ENCODE results near the gene ADCY7.

The ADCY7 gene

DNA sequence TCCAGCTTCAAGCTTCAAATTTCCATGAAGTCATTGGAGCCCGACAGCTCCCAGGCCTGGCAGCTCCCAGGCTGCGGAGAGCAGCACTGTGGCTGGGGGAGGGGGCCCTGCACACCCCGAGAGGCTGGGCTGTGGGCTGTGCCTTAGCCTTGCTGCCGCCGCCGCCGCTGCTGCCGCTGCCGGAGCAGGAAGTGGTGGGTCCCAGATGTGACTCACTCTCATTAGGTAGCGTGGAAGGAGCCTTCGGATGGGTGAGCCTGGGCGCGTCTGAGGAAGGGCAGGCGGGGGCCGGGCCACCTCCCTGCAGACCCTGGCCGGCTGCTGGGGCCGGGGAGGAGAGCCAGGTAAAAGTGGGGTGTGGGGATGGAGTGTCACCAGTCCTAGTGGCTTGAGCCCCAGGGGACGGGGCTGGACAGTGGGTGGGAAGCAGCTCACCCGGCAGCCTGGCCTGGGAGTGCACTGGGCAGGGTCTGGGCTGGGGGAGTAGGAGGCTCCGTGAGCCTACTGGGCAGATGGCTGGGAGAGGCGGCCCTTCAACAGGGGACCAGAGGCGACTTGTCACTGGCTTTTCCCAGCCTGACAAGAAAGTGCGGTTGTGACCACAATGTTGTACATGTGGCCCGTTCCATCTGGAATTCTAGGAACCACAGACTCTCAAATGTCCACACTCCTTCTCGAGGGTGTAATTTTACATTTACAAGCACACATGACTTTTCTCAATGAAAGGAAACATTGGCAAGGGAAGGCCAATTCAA lies at the start of gene ADCY7:
ADCY7 (plus strand) TSS at position 215 of the 755 bp plus-strand sequence. CDS start 21,629 bp downstream, outside the sequence.
- no peak within 1 kb of the TSS for H3K27ac ChIP-seq
- no peaks in the 10 kb centered on the region for H3K27me3 ChIP-seq (ENCODE audit: control insufficient read depth, insufficient read depth, low read length)
- H3K4me2 ChIP-seq (ENCODE audit: low read length) = no peak within 1 kb of the TSS
- H3K9me3 ChIP-seq (ENCODE audit: control insufficient read depth, low read length) = no peaks in the 10 kb centered on the region
- no peaks in the 10 kb centered on the region for H3K4me1 ChIP-seq
- no peaks in the 10 kb centered on the region for H3K36me3 ChIP-seq (ENCODE audit: control insufficient read depth, insufficient read depth, low read length)
- TF ChIP-seq, protein P1, sequence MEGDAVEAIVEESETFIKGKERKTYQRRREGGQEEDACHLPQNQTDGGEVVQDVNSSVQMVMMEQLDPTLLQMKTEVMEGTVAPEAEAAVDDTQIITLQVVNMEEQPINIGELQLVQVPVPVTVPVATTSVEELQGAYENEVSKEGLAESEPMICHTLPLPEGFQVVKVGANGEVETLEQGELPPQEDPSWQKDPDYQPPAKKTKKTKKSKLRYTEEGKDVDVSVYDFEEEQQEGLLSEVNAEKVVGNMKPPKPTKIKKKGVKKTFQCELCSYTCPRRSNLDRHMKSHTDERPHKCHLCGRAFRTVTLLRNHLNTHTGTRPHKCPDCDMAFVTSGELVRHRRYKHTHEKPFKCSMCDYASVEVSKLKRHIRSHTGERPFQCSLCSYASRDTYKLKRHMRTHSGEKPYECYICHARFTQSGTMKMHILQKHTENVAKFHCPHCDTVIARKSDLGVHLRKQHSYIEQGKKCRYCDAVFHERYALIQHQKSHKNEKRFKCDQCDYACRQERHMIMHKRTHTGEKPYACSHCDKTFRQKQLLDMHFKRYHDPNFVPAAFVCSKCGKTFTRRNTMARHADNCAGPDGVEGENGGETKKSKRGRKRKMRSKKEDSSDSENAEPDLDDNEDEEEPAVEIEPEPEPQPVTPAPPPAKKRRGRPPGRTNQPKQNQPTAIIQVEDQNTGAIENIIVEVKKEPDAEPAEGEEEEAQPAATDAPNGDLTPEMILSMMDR (IDR thresholded peaks at IDR 0.05) = no peak
- no peak within 1 kb of the TSS for H3K9ac ChIP-seq
- no peaks in the 10 kb centered on the region for H3K79me2 ChIP-seq
- H3K4me3 ChIP-seq (ENCODE audit: low read depth, low read length) = no peak within 1 kb of the TSS
- no peak within 1 kb of the TSS for H2AFZ ChIP-seq

DNA sequence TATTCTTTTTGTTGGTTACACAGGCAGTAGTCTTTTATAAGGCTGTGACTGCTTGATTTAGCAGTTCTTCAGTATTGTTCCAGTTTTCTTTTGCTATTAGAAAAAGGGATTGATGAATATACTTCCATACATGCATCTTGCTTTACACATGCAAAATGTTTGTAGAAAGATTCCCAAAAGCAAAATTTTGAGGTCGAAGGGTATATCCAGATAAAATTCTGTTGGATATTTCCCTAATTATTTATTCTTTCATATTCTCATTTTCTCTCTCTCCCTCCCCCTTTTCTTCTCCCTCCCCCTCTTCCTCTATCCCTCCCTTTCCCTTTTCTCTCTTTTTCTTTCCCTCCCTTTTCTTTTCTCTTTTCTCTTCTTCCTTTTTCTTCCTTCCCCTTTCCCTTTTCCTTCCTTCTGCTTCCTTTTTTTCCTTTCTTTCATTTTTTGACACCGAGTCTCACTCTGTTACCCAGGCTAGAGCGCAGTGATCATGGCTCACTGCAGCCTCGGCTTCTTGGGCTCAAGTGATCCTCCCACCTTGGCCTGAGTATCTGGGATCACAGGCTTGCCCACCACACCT lies 46.9 kb upstream of the ADCY7 start:
- peaks cover 4% of the 10 kb centered on the region for H3K4me1 ChIP-seq
- H3K79me2 ChIP-seq = peaks cover 2% of the 10 kb centered on the region
- H3K9ac ChIP-seq = no peak overlapping the region
- no peak overlapping the region for H2AFZ ChIP-seq
- H3K9me3 ChIP-seq (ENCODE audit: control insufficient read depth, low read length) = no peaks in the 10 kb centered on the region
- H3K27ac ChIP-seq = no peak overlapping the region
- H3K4me3 ChIP-seq (ENCODE audit: low read depth, low read length) = no peak overlapping the region
- no peak overlapping the region for H3K4me2 ChIP-seq (ENCODE audit: low read length)
- no peaks in the 10 kb centered on the region for H3K27me3 ChIP-seq (ENCODE audit: control insufficient read depth, insufficient read depth, low read length)
- no peaks in the 10 kb centered on the region for H3K36me3 ChIP-seq (ENCODE audit: control insufficient read depth, insufficient read depth, low read length)
- TF ChIP-seq, protein P1 (IDR thresholded peaks at IDR 0.05) = no peak

DNA sequence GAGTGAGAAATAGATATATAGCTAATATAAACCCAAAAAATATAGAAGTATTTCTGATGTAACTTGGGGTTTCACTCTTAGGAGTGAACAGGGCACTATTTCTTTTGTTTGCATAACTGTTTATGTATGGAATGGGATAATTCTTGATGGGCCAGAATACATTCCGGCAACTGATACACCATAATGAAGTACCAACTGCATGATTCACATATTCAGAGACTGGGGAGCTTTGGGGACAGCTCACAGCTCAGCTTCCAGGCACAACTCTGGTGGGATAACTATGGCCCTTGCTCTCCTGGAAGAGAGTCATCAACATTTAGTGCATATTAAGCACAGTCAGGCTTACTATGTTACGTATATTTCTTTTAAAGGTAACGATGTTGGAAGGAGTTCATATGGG lies 42.1 kb upstream of the ADCY7 start:
- H3K9me3 ChIP-seq (ENCODE audit: control insufficient read depth, low read length) = no peaks in the 10 kb centered on the region

DNA sequence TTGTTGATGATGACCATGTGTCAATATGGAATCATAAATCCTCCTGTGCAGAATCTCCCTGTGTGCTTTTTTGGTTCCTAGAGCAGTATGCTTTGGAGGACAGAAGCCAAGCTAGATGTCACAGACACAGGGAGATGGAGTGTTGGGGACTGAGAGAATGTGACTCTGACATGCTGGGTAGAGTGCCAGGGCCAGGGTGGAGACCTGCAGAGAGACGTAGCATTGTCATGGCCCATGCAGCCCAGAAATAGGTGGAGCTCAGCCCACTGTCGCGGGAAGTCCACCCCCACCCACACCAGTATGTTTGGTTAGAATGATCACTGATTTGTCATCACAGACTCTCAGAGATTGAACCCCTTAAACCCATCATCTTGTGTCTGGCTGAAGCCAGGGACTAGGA lies 39.2 kb upstream of the ADCY7 start:
- Histone ChIP-seq H3K4me1 (no peaks in the 10 kb centered on the region), H3K9ac (no peak overlapping the region), H3K79me2 (no peaks in the 10 kb centered on the region), H3K9me3 (ENCODE audit: control insufficient read depth, low read length) (no peaks in the 10 kb centered on the region), H3K4me3 (ENCODE audit: low read depth, low read length) (no peak overlapping the region), H3K27me3 (ENCODE audit: control insufficient read depth, insufficient read depth, low read length) (no peaks in the 10 kb centered on the region), H3K27ac (no peak overlapping the region), H2AFZ (no peak overlapping the region), H3K36me3 (ENCODE audit: control insufficient read depth, insufficient read depth, low read length) (no peaks in the 10 kb centered on the region), H3K4me2 (ENCODE audit: low read length) (no peak overlapping the region)
- TF ChIP-seq, protein P1 (IDR thresholded peaks at IDR 0.05) = no peak

More for the DNA sequence above, 42.1 kb upstream of the ADCY7 start:
- peaks cover 2% of the 10 kb centered on the region for H3K79me2 ChIP-seq
- no peak overlapping the region for H3K27ac ChIP-seq
- no peak overlapping the region for H3K4me2 ChIP-seq (ENCODE audit: low read length)
- H3K36me3 ChIP-seq (ENCODE audit: control insufficient read depth, insufficient read depth, low read length) = no peaks in the 10 kb centered on the region
- H3K4me1 ChIP-seq = no peaks in the 10 kb centered on the region
- no peaks in the 10 kb centered on the region for H3K27me3 ChIP-seq (ENCODE audit: control insufficient read depth, insufficient read depth, low read length)
- no peak overlapping the region for H2AFZ ChIP-seq
- no peak overlapping the region for H3K4me3 ChIP-seq (ENCODE audit: low read depth, low read length)
- H3K9ac ChIP-seq = no peak overlapping the region
- TF ChIP-seq, protein P1 (IDR thresholded peaks at IDR 0.05) = no peak

Measured in parathyroid adenoma (tissue), 2 donors.